CD4-positive, alpha-beta T cell treated with Interferon gamma for 1 hour (primary cell): ENCODE data around the gene ADAP1.
"Not testable (repeated sequence)": the region's sequence is repeated elsewhere in the genome, so short reads cannot be mapped to it uniquely, and the experiment has no call there.

ENCODE experiments used
- DNase-seq: peaks from one replicate; pipeline ENCODE4 v3.0.0-alpha.2; 2020

Gene ADAP1

DNA sequence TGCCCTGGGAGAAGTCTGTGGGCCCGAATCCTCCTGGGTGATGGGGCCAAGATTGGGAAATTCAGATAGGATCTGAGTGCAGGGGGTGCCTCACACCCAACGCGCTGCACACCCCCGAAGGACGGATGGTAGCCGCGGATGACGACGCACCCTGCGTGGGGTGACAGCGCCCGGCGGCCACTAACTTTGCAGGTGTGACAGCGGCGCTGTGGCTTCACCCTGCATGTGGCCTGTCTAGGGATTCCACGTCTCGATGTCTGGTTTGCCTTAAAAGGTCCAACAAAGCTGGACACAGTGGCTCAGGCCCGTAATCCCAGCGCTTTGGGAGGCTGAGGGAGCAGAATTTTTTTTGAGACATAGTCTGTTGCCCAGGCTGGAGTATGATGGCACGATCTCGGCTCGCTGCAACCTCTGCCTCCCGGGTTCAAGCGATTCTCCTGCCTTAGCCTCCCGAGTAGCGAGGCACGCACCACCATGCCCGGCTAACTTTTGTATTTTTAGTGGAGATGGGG, 18.6 kb downstream of the ADAP1 start:
- DNase-seq: no peak

DNA sequence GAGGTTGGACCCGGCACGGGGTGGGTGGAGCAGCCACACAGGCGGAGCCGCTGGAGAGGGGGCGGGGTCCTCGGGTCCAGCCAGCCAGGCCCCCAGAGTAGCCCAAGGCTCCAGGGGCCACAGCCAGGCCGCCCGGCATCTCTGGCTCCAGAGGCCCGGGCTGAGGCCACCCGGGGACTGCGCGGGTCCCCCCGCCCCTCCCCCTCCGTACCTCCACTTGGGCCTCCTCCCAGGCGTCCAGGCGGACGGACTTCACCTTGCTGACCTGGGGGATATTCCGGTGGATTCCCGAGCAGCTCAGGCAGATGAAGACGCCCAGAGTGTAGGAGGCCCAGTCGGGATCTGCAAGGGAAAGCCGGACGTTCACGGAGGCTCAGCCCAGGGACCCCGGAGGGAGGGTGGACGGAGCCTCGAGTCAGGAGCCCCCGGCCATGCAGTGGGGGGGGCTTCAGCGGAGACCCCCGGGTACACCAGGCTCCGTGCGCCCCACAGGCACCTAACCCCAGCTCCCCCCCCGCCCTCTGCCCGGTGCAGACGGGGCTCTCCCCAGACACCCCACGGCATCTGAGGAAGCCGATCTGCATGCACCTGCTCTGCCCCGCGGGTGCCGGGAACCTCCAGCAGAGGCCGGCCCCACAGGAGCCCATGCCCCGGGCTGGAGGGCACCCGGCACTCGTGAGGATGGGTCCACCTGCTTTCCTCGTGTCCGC, 19.2 kb downstream of the ADAP1 start:
- DNase-seq: no peak

DNA sequence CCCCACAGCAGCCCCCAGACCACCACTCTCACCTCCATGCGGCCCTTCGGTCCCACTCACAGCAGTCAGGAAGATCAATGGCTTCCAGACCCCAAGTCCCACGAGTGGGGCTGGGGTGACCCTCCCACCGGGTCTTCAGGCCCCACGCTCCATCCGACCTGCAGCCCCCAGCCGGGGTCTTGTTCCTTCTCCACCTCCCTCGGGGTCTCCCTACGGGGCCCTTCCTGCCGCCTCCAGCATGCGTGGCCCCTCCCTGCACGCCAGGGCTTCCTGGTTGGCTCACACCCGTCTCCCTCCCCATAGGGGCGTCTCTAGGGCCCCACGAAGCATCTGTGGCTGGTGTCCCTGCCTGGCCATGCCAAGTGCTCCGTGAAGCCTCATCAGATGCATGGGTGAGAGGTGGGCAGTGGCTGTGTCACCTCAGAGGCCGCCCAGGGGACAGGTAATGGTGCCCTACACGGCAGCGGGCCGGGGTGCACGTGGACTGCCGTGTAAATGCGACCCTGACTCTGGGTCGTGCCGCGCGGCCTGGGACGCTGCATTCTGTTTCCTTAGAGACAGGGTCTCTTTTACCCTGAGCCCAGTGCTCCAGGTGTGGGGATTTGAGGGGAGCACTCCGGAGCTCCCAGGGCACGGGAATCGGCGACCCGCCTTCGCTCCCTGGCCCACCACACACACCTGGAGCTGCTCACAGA, 19.9 kb downstream of the ADAP1 start:
- no peak for DNase-seq

DNA sequence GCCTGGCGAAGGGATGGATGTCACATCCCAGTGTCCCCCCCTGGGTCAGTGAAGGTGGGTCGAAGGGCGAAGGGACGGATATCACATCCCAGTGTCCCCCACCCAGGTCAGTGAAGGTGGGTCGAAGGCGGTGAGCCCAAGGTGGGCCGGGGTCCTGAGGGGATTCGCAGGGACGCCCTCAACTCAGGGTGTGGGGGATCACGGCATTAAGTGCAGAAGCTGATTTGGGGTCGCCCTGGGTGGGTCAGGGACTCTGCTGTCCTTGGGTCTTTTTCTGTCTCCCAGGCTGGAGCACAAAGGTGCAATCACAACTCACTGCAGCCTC, 21.9 kb downstream of the ADAP1 start:
- DNase-seq: no peak

DNA sequence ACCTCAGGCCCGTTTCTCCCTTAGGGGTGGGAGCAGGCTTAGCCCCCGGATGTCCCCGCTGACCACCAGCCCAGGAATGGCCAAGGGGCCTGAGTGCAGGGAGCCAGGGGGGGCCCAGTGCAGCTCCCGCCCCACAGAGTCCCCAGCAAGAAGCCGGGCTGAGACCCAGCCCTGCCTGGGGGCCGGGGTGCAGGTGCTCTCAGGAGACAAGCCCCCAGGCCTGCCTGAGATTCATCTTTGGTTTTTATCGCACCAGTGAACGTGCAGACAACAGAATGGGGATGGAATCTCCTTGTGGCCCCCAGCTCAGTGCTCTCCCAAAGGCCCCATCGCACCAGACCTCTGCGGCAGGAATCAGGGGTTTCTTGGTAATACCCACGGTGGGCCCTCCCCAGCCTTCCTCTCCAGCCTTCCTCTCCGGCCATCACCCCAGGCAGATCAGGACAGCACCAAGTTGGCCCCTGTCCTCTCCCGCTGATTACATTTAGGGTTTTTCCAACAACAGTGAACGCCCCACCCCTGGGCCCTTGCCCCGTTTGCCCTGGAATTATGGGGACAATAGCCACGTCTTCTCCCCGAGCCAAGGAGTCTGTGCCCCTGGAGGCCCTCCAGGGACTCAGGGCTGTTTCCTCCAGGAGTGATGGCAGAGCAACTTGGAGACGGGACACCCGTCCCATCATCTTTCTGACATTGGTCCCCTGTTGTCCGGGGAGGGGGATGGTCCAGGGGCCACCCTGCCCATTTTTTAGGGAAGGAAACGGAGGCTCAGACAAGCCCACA, 22.4 kb downstream of the ADAP1 start:
- no peak for DNase-seq

DNA sequence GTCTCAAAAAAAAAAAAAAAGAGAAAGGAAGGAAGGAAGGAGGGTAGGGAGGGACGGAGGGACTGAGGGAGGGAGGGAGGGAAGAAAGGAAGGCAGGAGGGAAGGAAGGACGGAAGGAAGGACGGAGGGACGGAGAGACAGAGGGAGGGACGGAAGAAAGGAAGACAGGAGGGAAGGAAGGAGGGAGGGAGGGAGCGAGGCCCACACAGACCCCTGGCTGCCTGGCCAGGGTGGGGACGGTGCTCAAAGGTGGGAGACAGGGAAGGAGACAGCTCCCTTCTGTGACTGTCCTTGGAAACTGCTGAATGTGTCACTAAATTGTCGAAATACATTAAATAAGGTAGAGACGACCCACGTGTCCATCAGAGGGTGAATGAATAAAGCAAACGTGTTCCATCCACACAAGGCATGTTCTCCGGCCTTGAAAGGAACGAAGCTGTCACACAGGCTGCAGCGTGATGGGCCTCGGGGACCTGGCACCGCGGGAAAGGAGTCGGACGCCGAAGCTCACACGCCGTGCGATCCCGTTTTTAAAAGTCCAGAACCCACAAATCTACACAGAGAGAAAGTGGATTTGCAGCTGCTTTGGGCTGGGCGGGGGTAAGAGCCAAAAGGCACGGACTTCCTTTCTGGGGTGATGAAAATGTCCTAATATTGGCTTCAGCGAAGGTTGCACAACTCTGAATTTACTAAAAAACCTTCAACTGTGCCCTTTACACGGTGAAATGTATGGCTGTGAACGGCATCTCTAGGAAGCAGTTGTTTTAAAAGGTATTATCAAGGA, 23.3 kb downstream of the ADAP1 start:
- no peak for DNase-seq

DNA sequence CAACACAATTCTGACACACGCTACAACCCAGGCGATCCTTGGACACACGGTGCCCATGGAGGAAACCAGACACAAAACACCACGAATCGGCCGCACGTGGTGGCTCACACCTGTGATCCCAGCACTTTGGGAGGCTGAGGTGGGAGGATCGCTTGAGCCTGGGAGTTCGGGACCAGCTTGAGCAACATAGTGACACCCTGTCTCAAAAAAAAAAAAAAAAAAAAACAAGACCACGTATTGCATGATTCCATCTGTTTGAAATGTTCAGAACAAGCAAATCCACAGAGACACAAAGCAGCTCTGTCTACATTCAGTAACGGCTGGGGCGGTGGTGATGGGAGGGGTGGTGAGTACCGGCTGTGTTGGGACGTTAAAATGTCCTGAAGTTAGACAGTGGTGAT, 25.2 kb downstream of the ADAP1 start:
- DNase-seq: no peak

DNA sequence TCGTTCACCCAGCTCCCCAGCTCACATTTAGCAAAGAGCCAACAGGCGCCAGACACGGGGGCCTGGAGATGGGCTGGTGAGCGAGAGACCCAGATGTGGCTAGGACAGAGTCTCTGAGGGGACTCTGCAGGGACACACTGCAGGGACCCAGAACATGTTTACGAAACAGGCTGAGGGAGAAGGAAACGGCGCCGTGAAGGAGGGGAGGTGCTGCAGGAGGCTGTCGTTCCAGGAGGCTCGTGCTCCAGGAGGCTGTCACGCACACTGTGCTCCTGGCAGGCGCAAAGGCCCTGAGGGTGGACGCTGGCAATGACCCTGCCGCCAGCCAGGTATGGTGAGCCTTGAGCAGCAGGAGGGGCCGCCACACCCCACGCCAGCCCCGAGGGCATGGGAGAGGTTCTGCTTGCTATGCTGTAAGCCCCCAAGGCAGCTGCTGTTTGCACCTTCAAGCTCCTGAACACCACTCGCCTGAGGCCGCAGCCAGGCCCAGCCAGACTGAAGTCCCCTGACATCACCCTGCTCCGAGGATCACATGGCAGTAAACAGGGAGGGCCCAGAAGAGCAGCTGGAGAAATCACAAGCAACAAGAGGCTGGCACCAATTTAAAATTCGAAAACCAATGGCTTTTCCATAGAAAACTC, 27.3 kb downstream of the ADAP1 start:
- DNase-seq: no peak

DNA sequence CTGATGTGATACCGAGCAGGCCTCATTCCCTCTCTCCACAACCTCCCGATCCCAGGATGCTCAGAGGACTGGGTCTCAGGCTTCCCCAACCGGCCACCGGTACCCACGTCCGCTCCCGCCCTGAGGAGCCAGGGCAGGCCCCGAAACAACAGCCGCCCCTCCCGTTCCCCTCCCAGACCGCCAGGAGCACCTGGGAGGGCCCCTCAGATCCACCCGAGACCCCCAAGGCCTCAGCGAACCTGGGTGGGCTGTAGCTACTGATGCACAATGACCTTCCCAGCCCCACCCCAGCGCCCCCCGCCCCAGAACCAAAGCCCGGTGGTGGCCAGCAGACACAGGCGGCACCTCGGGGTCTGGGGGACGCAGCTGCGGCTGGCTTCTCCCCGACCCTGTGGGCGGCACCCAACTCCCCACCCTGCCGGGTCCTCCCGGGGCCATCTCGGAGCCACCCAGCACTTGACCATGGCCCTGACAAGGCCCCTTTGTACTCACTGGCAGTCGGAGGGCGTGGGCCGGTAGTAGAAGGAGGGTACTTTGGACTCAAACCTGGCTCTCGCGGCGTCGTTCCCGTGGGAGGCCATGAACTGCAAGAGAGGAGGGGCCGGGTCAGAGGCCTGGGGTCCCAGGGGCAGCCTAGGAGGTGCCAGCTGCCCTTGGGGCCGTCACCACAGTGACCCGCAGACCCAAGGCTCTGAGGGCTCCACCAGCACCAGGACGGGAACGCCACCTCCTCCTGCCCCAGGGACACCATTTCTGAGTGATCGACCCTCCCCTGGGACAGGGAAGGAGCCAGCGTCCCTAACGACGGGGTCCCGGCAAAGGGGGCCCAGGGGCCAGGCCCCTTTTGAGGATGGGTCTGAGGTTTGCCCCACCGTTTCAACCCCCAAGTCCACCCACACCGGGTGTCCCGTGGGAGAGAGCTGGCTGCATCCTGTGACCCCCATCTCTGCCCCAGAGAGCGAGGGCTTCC, 28.1 kb downstream of the ADAP1 start:
- DNase-seq: no peak

DNA sequence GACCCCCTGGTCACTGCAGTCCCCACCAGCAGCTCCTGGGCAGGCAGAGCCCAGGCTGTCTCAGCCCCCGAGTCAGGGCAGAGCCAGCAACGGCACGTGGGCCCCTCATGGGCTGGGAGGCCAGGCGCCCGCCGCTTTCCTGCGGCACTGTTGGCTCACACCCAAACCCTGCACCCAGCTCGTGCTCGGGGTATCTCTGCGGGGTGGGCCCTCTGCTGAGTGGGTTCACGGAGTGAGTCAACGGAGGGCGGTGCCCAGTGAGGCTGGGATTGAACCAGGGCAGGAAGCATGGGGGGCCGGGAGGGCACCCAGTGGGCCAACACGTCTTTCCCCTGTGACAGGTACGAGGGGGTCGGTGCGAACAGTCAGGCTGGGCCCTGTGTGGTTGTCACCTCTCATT, 28.9 kb downstream of the ADAP1 start:
- peak; percentile 69 for DNase-seq

DNA sequence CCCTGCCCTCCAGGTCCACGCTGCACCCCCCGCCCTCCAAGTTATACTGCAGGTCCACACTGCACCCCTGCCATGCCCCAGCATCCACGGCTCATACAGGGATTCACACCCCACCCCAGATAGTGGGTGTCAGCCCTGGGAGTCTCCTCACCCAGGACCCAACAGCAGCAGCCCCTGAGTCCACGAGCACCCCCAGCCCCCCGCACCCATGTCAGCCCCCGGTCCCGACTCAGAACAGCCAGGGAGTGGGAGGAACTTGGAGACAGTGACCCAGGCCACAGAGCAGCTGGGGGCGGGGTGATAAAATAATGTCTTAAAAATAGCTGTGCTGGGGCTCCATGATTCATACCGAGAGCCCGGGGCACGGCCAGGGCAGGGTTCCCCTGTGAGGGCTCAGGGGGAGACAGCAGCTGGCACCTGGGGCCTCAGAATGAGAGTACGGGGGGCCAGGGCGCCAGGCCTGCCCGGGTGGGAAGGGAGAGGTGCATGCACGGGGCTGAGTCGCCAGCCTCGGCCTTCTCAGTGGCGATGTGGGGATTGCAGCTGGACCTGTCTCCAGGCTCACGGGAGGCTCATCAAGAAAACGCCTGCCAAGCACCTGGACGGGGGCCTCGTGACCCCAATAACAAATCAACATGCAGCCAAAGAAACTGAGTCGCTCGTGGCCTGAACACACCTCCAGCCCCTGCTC, 29.8 kb downstream of the ADAP1 start:
- DNase-seq: peak; percentile 44

DNA sequence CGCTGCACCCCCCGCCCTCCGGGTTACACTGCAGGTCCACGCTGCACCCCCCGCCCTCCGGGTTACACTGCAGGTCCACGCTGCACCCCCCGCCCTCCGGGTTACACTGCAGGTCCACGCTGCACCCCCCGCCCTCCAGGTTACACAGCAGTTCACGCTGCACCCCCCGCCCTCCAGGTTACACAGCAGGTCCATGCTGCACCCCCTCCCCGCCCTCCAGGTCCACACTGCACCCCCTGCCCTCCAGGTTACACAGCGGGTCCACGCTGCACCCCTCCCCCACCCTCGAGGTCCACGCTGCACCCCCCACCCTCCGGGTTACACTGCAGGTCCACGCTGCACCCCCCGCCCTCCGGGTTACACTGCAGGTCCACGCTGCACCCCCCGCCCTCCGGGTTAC, 30.4 kb downstream of the ADAP1 start:
- DNase-seq: not testable (repeated sequence)

DNA sequence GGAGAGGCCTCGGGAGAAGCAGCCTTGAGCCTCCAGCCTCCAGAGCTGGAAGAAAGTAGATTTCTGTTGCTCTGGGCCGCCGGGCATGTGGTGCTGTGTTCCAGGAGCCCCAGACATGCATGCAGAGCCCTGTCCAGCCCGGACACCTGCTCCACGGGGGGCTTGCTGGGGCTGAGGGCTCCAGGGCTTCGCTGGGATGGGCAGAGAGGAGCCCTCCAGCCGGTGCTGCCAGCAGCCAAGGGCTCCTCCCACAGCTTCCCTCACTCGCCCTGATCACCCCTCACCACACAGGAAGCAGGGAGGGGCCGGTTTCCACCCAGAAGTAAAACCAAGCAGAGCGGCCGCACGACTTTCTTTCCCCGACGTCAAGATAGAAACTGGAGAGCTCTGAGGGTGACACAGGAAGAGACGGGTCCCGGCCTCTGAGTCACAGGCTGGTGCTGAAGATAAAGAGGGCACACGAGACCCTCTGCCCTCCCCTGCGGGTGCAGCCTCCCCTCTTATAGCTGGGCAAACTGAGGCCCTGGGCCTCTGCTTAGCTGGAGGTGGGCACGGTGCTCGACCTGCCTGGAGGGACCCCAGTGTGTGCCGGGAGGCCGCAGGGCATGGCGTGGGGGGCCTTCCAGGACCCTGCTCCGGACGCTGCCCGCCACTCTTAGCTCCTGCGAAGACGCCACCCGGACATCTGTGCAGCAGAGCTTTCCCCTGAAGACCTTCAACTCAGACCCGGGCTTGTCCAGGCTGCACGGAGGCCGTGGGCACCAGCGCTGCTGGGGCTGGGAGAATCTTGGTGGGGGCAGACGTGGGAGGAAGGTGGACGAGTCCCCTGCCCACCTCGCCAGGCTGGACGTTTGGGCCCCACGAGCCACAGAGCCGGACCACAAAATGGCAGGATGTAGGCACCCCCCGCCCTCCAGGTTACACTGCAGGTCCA, 31.1 kb downstream of the ADAP1 start:
- DNase-seq: peak; percentile 90

DNA sequence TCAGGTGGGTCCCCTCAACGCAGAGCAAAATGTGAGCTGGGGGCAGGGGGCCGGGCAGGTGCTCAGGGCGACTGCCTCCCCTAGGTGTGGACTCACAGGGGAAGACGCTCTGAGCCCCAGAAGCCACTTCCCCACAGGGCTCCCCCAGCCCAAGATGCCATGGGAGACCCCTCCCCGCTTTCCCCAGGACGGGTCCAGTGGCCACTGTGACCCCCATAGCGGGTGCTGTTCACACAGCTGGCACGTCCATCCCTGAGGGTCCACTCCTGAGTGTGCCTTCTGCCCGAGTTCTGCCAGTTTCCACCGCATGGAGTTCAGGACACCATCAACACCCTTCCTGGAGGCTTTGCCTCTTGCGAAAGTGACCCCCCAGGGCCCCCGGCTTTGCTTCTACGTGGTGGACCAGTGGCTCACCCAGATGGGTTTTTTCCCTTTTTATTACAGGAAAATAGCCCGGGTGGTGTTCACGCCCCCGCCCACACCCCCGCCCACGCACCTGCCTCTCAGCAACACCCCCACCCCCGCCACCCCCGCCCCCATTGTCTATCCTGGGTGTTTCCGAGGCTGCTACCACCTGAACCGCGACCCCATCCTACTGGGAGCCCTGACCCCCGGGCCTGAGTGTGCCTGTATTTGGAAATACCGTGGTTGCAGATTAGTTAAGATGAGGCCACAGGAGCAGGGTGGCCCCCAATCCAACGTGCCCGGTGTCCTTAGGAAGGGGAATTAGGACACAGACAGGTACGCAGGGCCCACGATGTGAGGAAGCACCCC, 32.0 kb downstream of the ADAP1 start:
- peak; percentile 46 for DNase-seq

DNA sequence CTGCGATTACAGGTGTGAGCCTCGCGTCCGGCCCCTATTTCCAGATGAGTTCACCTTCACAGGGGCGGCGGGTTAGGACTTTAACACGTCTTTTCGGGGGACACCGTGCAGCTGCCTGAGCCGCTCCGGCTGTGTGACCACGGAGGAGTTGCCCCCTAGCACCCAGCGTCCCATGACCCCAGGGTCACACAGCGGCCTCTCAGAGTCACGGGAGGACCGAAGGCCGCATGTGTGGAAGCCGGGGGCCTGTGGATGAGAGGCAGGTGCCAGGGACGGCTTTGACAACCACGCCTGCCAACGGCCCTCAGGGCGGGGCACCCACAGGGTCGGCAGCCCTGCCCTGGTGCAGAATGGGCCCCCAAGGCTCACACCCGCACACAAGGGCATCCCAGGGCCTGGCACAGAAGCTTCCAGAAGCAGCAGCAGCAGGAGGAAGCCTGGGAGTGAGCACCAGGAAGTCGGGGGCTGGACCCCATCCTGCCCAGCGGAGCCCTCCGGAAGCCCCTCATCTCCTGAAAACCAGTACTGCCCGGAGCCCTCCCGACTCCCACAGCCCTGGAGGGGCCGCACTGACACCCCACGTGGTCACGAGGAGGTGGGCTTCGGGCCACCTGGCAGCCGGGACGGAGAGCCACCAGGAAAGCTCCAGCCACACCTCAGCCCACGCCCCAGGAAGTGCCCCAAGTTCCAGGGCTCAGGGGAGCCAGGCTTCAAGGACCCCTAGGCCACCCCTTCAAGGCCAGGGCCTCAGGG, 32.7 kb downstream of the ADAP1 start:
- no peak for DNase-seq

DNA sequence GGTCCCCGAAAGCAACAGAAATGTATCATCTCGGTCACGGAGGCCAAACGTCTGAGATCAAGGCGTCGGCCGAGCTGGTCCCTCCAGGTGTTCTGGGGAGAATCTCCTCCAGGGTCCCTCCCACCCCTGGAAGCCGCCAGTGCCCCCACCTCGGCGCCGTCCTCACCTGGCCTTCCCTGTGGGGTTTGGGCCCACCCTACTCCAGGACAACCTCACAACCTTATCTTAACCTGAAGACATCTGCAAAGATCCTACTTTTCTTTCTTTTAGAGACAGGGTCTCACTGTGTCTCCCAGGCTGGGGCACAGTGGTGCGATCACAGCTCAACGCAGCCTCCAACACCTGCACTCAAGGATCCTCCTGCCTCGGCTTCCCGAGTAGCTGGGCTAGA, 33.4 kb downstream of the ADAP1 start:
- DNase-seq: no peak

DNA sequence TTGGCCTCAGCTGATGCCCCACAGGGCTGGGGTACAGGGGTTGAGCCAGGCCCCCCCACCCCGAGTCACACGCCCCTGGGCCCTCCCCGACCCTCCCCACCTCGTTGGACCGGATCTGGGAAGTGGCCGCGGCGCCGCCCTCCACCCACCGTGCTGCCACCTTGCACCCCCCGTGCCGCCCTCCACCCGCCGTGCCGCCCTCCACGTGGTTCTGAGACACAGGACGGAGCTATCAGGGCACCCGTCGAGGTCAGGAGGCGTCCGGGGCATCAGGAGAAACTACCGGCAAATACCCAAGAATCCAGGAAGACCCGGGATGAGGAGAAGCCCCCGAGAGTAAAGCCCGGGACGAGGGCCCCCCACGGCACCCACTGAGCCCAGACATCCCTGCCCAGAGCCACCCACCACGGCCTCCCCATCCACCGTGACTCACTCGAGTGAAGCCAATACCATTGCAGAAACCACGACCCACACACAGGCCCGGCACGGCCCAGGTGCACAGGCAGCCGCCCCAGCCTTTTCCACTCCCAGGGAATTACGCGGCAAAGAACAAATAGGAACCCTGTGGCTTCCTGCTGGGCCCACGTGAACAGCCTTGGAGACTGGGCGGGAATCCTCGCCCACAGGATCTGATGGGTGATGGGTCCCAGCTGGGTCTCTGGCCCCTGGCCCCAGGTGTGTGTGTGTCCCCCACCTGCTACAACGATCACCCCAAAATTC, 34.0 kb downstream of the ADAP1 start:
- DNase-seq: no peak
